ENCODE results near the gene SLC35E2B. TPM values are rescaled to one million over a fixed set of nuclear protein-coding genes. Genes with fewer than 3 reads are reported as not detected.

The SLC35E2B gene
- total and polyA plus RNA-seq, 12 donors: 8.4 to 30.7 (median 17.0) TPM

DNA sequence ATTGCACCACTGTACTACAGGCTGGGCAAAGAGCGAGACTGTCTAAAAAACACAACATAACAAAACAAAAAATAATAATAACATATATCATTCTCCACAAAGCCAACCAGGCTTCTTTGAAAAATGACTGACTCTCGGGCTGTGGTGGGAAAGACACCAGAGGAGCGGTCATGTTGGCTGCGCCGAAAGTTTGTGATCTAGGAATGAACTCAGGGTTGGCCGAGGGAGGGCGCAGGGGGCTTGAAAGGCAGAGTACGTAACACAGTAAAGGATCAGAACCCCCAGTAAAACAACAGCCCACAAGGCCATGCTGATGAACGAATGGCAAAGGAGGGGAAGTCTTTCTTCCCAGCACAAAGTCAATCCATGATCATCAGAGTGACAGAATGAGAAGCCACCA is 4.7 kb downstream of the SLC35E2B start:
- H3K9me3 ChIP-seq: no peaks in the 10 kb centered on the region
- H3K4me3 ChIP-seq: no peak overlapping the region
- H3K27ac ChIP-seq: no peak overlapping the region
- H3K27me3 ChIP-seq: no peaks in the 10 kb centered on the region
- WGBS, 2 donors: 88 to 95% methylated on average over 9 of the region's 9 CpGs
- TF ChIP-seq CTCF (IDR thresholded peaks at IDR 0.05): no peak
- H3K4me1 ChIP-seq: peaks cover 0 to 50% (median 5%) of the 10 kb centered on the region in 9 donors
- ATAC-seq: no peak
- H3K36me3 ChIP-seq: peaks cover 0 to 56% (median 0%) of the 10 kb centered on the region in 9 donors
- peak in 1 of 2 donors; percentile 2 for DNase-seq
- intact Hi-C loops (cut with DNase I): no loop called here

DNA sequence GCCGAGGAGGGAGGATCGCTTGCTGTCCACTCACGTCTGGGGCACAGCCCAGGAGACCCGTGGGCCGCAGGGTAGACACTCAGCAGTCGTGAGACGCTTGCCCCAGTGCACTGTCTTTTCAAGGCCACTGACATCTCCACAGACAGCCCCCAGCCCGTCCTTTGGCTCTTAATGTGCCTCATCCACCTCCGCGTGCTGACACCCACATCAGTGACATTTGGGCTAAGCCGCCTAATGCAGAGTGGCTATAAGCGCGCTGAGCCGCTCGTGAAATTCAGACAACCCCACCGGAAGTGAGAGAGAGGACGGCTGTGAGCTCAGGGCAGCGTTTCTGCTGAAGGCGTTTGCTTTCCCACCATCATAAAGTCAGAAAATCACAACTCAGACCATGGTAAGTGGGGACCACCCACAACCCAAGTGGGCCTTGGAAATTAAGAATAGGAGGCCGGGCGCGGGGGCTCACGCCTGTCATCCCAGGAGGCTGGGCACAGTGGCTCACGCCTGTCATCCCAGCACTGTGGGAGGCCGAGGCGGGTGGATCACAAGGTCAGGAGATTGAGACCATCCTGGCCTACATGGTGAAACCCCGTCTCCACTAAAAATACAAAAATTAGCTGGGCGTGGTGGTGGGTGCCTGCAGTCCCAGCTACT is 8.4 kb downstream of the SLC35E2B start:
- Histone ChIP-seq H3K9me3 (no peaks in the 10 kb centered on the region), H3K4me3 (no peak overlapping the region), H3K27me3 (no peaks in the 10 kb centered on the region), H3K27ac (no peak overlapping the region), H3K36me3 (peaks cover 0 to 59% (median 0%) of the 10 kb centered on the region in 9 donors), H3K4me1 (peaks cover 0 to 53% (median 5%) of the 10 kb centered on the region in 9 donors)
- ATAC-seq (peak in 1 of 8 donors; percentile 38), DNase-seq (no peak)
- TF ChIP-seq CTCF (IDR thresholded peaks at IDR 0.05): no peak
- 87% methylated on average over 28 of the region's 28 CpGs for WGBS, 2 donors
- intact Hi-C loops (cut with DNase I): no loop called here

GRCh38 chr1:1683104-1683905 is 9.3 kb downstream of the SLC35E2B start:
- peaks cover 0 to 50% (median 0%) of the 10 kb centered on the region in 9 donors for H3K36me3 ChIP-seq
- H3K27me3 ChIP-seq: no peaks in the 10 kb centered on the region
- intact Hi-C loops (cut with DNase I): no loop called here
- H3K9me3 ChIP-seq: no peaks in the 10 kb centered on the region
- no peak for TF ChIP-seq CTCF (IDR thresholded peaks at IDR 0.05)
- ATAC-seq (no peak), DNase-seq (no peak)
- H3K4me3 ChIP-seq: no peak overlapping the region
- H3K27ac ChIP-seq: no peak overlapping the region
- 74 to 77% methylated on average over 26 of the region's 26 CpGs for WGBS, 2 donors
- H3K4me1 ChIP-seq: peaks cover 3 to 58% (median 10%) of the 10 kb centered on the region in 9 donors

DNA sequence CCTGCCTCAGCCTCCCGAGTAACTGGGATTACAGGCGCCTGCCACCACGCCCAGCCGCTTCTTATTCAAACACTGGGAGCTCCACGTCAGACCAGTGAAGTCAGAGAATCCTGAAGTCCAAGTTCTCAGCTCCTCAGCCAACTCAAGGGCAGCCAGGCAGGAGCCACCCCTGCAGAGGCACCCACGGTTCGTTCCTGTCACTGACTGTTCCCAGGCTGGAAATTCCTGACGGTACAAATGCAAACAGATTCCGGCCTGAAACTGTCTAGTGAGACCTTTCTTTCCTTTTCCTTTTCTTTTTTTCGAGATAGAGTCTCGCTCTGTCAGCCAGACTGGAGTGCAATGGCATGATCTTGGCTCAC is 11.7 kb downstream of the SLC35E2B start:
- H3K4me1 ChIP-seq: peaks cover 3 to 53% (median 16%) of the 10 kb centered on the region in 9 donors
- peak in 1 of 2 donors; percentile 3 for DNase-seq

More for the DNA sequence above, 11.7 kb downstream of the SLC35E2B start:
- Histone ChIP-seq H3K36me3 (peaks cover 0 to 38% (median 0%) of the 10 kb centered on the region in 9 donors), H3K4me3 (no peak overlapping the region), H3K9me3 (no peaks in the 10 kb centered on the region), H3K27me3 (no peaks in the 10 kb centered on the region), H3K27ac (peak overlapping the region in 1 of 10 donors; percentile 10)
- no peak for TF ChIP-seq CTCF (IDR thresholded peaks at IDR 0.05)
- no peak for ATAC-seq
- intact Hi-C loops (cut with DNase I): no loop called here
- WGBS, 2 donors: 72 to 78% methylated on average over 11 of the region's 11 CpGs
